Measurements from ENCODE around the gene CCK.

CCK gene

GRCh38 chr3:42224658-42225421 lies 41.1 kb downstream of the CCK start:
- DNase-seq = no peak

- no peak for DNase-seq
Measured at GRCh38 chr3:42224178-42224577, 41.8 kb downstream of the CCK start.

- DNase-seq = no peak
Measured at GRCh38 chr3:42222942-42223693, 42.9 kb downstream of the CCK start.

- no peak for DNase-seq
Measured at GRCh38 chr3:42220436-42221121, 45.4 kb downstream of the CCK start.

DNA sequence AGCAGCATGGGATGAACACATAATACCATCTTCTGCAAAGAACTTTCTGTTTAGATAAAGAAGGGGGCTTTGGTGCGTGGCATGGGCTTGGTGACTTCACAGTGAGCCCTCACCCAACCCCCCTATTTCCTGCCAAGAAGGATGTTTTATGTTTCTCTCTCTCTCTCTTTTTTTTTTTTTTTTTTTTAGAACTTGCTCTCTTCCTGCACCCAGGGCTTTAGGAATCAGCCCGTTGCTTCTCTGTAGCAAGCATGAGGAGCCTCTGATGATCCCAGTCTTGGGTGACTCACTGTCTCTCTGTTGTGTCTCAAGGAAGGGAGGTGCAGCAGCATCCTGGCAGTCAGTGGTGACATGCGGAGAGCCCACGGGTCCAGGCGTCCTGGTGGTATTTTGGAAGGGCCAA lies 49.1 kb downstream of the CCK start:
- DNase-seq = no peak

DNA sequence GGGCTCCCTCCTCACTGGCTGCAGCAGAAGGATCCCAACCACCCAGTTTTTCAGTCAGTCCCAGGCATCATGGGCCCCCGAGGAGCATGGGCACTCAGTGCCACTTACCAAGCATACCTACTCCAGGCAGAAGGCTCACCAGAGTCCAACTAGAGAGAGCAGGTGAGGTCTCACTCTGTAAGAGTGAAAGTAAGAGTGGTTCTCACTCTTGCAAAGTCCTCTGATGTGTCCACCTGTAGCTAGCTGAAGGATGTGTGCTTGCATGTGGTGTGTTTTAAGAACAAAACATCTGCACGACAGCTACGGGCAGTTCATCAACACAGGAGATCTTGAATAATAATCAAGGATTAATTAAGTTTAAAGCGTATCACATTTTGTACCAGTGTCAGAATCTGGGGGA lies 49.7 kb downstream of the CCK start:
- no peak for DNase-seq

DNA sequence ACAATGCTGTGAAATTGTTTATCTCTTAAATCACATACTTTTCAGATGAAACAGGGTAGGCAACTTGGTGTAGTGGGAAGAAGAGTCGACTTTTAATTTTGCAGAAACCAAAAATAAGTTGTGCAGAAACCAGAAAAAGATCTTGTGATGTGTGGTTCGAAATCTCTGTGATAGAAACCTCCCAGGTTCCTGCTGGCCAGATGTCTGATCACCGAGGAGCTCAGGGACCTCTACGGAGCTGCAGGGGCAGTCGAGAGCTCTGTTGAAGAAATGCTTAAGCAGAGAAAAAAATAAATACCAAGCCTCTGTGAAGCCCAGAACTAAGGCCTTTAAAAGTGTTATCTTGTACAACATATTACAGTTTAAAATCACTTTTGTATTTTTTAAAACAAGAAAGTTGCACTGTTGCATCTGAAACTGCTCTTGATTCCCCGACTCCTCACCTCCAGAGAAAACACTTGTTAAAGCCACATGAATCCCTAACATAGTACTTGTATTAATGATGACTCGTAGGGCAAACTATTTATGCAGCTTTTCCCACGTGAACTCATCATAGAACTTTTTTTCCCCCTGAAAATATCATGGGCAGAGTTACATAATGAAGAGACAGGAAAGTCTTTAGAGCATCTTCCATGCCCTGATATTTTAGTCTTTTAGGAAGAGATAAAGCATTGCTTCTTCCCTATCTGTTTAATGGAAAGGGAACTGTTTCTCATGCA lies 51.3 kb downstream of the CCK start:
- DNase-seq = no peak

DNA sequence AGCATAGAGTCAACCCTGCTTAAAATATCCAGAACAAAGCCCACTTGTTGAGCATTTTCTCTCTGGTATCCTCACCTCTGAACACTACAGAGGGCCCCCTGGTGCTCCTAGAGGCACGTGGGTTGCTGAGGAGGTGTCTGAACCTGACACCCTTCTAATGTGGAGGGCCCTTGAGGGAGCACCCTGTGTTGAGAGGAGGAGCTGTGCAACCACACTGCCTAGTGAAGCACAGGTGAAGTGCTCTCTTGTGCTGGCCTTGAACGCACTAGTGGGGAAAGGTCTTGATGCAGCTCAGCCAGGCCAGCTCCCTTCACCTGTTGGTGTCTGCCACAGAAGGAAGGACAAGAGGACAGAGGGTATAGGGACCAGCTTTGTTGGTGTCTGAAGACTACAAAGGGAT lies 51.9 kb downstream of the CCK start:
- no peak for DNase-seq

DNA sequence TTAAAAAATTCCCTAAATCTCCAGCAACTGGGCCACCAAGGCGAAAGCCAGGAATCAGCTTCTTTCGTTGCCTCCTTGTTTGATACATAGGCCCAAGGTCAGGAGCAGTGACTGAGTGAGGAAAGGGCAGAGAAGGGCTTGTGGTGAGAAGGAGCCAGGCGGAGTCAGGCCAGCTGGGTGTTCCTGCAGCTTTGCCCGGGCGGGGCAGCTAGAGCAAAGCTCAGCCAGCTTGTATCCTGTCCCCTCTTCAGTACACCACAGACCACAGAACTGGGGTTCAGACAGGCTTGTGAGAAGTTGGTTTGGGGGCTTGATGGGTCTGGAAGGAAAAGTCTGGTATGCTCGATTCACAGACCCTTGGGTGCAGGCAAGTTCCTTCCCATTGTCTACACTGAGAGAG lies 52.6 kb downstream of the CCK start:
- no peak for DNase-seq

DNA sequence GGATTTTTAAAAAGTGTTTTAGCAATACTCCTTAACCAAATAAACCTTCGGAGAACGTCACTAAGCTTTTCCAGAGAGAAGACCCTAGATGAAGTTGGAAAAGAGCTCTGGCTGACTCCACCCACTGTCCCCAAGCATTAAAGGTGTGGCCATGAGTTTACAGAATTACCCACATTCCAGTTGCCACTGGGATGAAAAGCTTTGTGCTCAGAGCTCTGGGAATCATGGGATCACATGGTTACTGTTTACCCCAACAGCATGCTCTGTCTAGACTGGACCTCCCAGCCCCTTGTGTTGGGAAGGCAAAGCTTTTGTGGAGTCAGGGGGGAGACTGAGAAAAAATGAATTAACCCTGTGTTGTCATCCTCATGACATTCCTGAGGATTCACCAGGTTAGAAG lies 55.3 kb downstream of the CCK start:
- no peak for DNase-seq

- DNase-seq = no peak
Measured at GRCh38 chr3:42209917-42210316, 56.1 kb downstream of the CCK start.

Data from femur (tissue), 1 donor.